GM19467 (cell line): ENCODE results near the gene WEE2.
"Not testable (repeated sequence)": the region's sequence is repeated elsewhere in the genome, so short reads cannot be mapped to it uniquely, and the experiment has no call there.

Experiments used
- ATAC-seq: cut with Tn5 transposase; IDR thresholded peaks from one replicate; pipeline ENCODE4 v1.9.1; 2021; ENCODE audit warnings: mild to moderate bottlenecking, moderate library complexity; ENCODE audit not compliant: unreplicated experiment

Gene WEE2

DNA sequence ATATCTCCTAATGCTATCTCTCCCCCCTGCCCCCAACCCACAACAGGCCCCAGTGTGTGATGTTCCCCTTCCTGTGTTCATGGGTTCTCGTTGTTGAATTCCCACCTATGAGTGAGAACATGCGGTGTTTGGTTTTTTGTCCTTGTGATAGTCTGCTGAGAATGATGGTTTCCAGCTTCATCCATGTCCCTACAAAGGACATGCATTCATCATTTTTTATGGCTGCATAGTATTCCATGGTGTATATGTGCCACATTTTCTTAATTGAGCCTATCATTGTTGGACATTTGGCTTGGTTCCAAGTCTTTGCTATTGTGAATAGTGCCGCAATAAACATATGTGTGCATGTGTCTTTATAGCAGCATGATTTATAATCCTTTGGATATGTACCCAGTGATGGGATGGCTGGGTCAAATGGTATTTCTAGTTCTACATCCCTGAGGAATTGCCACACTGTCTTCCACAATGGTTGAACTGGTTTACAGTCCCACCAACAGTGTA is 62.0 kb downstream of the WEE2 start:
- ATAC-seq = not testable (repeated sequence)

DNA sequence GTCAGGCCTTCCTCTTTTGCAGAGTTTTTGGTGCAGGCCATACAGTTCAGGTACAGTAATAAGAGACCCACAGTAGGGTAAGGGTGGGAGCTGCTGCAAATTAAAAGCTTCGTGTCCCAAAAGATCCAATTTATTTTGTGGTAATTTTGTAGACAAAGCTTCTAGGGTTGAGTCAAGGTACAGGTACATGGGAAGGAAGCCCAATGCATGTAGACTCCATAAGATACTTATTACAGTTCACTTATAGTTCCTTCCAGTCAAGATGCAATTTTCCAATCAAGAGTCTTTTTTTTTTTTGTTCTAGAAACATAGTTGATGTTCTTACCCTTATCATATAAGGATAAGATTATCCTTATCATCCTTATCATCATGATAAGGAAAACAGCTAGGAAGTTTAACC is 68.2 kb downstream of the WEE2 start, which contains the start of gene TAS2R4:
TSS of gene TAS2R4 (plus strand) at position 301 of the 400 bp plus-strand sequence. CDS start 1,815 bp downstream, outside the sequence.
- no peak for ATAC-seq
